ENCODE measurements around the gene FMN1.

Gene FMN1

GRCh38 chr15:33009026-33009425 is 185.5 kb downstream of the FMN1 start:
- FAIRE-seq: no peak

GRCh38 chr15:33008284-33008995 is 186.1 kb downstream of the FMN1 start:
- no peak for FAIRE-seq

- FAIRE-seq: no peak
These were observed 187.1 kb downstream of the FMN1 start for GRCh38 chr15:33007303-33007855.

GRCh38 chr15:33005582-33005981 is 188.9 kb downstream of the FMN1 start:
- no peak for FAIRE-seq

GRCh38 chr15:33001926-33002325 is 192.6 kb downstream of the FMN1 start:
- FAIRE-seq: no peak

GRCh38 chr15:32998979-32999672 is 195.4 kb downstream of the FMN1 start:
- FAIRE-seq: no peak

- FAIRE-seq: no peak
These were observed 196.3 kb downstream of the FMN1 start for GRCh38 chr15:32998182-32998581.

GRCh38 chr15:32994810-32995424 is 199.6 kb downstream of the FMN1 start:
- peak; percentile 98 for FAIRE-seq

GRCh38 chr15:32993285-32993684 is 201.2 kb downstream of the FMN1 start:
- no peak for FAIRE-seq

- FAIRE-seq: no peak
These were observed 202.8 kb downstream of the FMN1 start for GRCh38 chr15:32991619-32992111.

GRCh38 chr15:32990071-32990470 is 204.4 kb downstream of the FMN1 start:
- FAIRE-seq: no peak

- no peak for FAIRE-seq
These were observed 207.4 kb downstream of the FMN1 start for GRCh38 chr15:32987067-32987466.

GRCh38 chr15:32986147-32986546 is 208.4 kb downstream of the FMN1 start:
- no peak for FAIRE-seq

GRCh38 chr15:32983679-32984078 is 210.8 kb downstream of the FMN1 start:
- FAIRE-seq: no peak

GRCh38 chr15:32982001-32982400 is 212.5 kb downstream of the FMN1 start:
- FAIRE-seq: no peak

- no peak for FAIRE-seq
These were observed 213.0 kb downstream of the FMN1 start for GRCh38 chr15:32981536-32981935.

- no peak for FAIRE-seq
These were observed 214.8 kb downstream of the FMN1 start for GRCh38 chr15:32979710-32980109.

GRCh38 chr15:32977506-32977905 is 217.0 kb downstream of the FMN1 start:
- FAIRE-seq: no peak

- FAIRE-seq: no peak
These were observed 219.8 kb downstream of the FMN1 start for GRCh38 chr15:32974691-32975090.

- FAIRE-seq: no peak
These were observed 221.8 kb downstream of the FMN1 start for GRCh38 chr15:32972686-32973085.

- no peak for FAIRE-seq
These were observed 223.7 kb downstream of the FMN1 start for GRCh38 chr15:32970847-32971246.

- FAIRE-seq: no peak
These were observed 227.0 kb downstream of the FMN1 start for GRCh38 chr15:32967521-32967920.

GRCh38 chr15:32966512-32966911 is 228.0 kb downstream of the FMN1 start:
- FAIRE-seq: no peak

- FAIRE-seq: no peak
These were observed 228.6 kb downstream of the FMN1 start for GRCh38 chr15:32965897-32966296.

All from A204.1 (cell line).